EL (cell line): Measurements from ENCODE around the gene SAPCD2.

Experiments used
- DNase-seq: peaks from one replicate; pipeline ENCODE4 v3.0.0-alpha.2; 2016

Gene SAPCD2

GRCh38 chr9:137080260-137081122, 10.1 kb upstream of the SAPCD2 start:
- no peak for DNase-seq

DNA sequence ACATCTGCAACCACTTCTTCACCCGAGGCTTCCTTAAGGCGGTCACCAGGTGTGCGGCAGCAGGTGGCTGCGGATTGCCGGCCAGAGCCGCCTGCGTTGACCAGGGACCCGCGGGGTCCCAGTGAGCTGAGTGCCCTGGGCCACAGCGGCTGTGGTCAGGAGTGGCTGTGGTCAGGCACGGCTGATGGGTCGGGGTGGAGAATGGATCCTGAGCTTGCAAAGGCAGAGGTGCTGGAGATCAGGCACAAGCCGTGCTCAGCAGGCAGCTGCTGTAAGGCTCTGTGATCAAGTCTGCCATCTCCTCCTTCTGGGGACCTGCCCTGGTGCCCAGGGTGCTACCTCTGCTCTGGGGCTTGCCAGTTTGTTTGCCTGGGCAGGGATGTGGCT, 9.0 kb upstream of the SAPCD2 start:
- no peak for DNase-seq

- no peak for DNase-seq
These were observed 8.5 kb upstream of the SAPCD2 start for GRCh38 chr9:137078701-137079400.

DNA sequence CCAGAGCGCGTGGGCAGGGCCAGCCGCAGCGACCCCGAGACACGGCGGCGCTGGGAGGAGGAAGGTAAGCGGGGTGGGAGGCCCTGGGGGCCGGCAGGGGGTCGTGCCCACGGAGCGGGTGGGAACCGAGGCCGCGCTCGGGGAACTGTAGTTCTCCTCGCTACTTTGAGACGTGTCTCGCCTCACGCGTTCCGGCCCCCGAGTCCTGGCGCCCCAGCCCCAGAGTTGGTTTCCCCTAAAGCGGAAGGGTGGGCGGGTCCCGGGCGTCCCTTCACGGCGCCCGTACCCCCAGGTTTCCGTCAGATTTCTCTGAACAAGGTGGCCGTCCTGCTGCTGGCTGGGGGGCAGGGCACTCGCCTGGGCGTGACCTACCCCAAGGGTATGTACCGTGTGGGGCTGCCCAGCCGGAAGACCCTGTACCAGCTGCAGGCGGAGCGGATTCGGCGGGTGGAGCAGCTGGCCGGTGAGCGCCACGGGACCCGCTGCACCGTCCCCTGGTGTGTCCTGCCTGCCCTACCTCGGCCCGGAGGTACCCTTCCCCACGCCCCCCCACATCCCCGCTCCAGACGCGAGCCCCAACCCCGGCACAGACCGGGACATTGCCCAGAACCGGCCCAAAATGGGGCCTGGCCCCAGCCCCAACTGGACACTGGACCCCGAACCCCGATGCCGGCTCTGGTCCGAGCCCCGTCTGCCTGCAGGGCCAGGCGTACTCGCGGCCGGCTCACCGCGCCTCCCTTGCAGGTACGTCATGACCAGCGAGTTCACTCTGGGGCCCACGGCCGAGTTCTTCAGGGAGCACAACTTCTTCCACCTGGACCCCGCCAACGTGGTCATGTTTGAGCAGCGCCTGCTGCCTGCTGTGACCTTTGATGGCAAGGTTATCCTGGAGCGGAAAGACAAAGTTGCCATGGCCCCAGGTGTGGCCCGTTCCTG, 7.7 kb upstream of the SAPCD2 start:
- peak; percentile 34 for DNase-seq

GRCh38 chr9:137077010-137077747, 6.8 kb upstream of the SAPCD2 start, which contains the start of gene UAP1L1:
TSS of gene UAP1L1 (plus strand) at chr9:137077517. CDS start at chr9:137077533, 16 bp downstream.
- peak; percentile 66 for DNase-seq

DNA sequence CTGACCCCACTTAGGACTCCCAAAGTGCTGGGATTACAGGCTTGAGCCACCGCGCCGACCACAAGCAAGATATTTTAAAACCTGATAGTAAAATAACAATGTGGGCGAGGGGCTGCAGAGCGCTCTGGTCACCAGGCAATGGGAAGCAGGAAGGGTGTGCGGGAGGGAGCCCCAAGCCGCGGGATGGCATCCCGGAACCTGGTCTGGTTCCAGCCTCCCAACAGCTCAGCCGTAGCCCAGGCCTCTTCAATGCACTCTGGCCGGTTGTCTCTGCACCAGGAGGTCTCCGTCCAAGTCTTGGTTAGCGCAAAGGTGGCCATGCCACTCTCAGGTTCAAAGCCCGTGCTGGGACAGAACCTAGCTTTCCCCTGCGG, 6.3 kb upstream of the SAPCD2 start:
- DNase-seq = no peak

GRCh38 chr9:137075275-137075775, 5.0 kb upstream of the SAPCD2 start:
- DNase-seq = no peak

DNA sequence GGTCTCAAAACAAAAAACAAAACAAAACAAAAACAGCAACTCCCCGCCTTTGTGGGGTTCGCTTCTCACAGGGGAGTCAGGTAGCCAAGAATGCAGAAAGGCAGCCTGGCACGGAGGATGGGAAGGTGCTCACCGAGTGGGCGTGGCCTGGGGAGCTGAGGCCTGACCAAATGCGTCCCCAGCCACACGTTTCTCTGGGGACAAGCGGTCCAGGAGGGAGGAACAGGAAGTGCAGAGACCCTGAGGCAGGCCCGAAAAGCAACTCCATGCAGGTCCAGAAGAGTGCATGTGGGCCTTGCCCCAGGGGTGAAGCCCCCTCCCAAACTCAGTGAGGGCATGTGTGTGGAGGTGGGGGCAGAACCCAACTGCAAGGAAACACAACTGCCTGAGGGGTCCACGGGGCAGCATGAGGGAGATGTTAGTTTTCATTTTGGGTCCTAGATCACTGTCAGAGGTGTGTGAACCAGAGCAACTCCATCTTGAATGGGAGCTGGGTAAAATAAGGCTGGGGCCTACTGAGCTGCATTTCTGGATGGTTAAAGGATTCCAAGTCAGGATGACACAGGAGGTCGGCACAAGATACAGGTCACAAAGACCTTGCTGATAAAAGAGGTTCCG, 4.4 kb upstream of the SAPCD2 start:
- DNase-seq = no peak

DNA sequence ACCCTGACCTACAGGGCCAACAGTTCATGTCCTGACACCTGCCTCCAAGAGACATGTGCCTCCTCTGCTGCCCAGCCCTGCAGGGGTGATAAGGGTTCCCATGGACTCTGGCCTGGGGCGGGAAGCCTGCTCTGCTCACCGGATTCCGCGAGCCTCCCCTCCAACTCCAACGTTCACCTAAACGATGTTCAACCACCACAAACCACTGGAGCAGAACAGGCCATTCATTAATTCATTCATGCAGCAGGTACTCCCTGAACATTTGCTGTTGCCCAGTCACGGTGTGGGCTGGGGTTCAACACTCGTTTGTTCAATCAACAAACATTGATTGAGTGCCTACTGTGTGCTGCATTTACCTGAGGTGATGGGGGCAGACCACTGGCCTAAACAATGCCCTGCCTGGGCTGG, 3.6 kb upstream of the SAPCD2 start:
- DNase-seq = no peak

DNA sequence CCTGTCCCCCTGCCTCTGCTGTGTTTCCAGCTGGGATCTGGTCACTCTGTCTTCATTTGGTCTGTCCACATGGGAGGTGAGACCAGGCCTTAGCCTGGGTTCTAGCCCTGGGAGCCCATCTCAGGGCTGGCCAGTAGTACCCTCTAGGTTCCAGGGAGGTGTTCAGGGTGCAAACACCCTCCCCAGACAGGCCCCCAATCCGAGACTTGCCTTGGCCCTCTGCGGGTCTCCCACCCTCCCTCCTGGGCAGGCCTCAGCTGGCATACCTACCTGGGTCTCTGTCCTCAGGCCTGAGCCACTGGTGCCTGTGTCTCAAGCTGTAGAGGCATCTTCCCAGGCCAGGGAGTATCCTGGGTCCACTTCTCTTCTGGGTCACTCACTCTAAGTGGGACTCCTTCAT, 925 bp upstream of the SAPCD2 start:
- DNase-seq = no peak

DNA sequence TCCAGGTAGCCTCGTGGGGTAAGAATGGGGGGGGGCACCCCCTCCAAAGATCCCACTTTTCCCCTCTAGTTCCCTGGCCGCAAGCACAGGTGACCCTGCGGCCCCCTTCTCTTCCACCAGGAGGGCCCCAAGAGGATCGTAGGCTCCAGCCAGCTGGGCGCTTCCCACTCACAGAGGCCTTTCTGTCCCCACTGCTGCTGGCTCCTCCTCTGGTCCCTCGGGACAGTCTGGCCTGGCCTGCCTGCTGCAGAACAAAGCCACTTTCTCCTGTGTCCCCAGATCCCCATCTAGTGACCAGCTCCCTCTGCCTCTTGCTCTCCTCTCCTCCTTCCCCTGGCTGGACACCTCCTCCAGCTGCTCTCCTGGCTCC, 534 bp upstream of the SAPCD2 start:
- no peak for DNase-seq

DNA sequence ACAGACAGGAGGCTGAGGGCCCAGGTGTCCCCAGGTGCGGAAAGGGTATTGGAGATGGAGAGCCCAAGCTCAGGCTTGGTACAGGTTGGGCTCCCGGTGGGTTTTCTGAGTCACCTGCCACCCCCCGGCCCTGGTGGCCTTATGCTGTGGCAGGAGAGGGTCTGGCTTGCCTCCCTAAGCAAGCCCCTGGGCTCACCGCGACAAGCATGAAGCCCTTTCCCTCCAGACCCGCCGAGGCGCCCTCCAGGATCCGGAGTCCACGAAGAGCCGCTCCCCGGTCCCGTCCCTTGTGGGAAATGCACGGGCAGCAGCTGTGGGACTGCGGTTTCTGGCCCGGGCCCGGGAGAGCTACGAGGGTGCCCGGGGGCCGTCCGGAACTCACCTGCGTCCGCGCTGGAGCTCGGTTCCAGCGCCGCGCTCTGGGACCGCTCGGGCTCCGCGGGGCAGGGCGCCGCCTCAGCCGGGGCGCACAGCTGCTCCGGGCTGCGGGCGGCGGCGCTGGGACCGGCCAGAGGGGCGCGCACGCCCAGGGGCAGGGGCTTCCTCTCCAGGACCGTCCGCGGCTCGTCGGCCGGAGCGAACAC, 757 bp downstream of the SAPCD2 start:
- DNase-seq = no peak

DNA sequence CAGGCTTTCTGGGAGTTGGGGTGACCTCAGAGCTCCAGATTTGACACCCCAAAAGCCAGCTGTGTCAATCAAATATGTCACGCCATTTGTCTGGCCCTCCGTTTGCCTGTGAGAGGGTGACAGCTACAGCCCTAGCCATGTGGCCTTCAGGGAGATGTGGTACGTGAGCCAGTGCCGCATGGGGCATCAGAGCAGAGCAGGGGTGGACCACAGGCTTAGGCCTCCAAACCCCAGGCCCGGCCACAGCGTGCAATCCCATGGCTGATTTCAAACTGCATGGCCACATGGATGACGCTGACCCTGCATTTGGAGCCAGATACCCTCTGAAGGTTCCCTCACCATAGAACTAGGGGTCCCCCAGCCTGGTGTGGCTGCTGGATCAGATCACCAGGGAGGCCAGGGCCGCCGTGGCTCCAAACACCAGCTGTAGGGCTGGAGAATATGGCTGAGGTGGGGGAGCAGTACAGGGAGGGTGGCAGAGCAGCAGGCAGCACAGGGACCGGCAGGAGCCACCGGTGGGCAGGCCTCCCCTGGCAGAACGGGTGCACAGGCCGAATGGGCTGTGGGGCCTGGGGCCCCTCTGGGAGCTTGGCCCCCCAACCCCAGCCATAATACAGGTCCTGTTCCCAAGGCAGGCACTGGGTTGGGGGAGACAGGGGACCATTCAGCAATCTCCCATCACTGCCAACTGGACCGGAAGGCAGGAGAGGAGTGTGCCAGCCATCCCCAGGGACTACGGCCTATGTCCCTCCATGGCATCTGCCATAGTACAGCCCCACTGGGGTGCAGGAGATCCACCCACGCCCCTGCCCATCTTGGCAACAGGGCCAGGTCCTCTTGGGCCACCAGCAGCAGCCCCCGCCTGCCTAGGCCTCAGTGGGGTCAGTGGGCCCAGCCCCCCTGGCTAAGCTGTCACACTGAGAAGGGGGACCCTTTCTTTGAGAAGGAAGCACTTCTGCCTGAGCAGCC, 1.5 kb downstream of the SAPCD2 start:
- no peak for DNase-seq

DNA sequence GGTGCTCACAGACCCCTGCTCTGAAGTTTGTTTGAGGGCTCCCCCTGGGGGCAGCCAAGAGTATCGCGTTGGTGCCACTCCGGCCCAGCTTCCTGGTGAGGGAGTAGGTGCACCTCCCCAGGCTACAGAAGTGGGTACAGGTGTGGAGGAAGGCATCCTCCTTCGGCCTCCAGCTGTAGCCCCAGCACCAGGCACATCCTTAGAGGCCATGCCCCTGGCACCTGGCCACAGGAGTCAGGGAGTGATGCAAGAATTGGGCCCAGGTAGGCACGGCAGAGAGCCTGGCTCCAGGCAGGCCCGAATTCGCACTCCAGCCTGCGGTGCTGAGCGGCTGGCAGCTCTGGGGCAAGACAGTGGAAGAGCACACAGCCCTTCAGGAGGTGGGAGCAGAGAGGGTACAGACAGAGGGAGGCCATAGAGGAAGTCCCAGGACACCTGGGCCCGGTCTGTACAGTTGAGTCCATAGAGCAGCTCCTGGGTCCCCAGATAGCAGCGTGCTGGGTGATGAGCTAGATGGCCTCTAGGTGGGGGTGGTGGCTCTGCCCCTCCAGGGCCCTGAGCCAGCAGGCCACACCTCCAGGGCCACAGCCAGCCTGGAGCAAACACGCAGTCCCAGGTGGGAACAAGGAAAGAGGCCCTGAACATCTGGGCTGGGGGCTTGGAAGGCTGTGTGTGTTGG, 2.4 kb downstream of the SAPCD2 start:
- peak; percentile 75 for DNase-seq

DNA sequence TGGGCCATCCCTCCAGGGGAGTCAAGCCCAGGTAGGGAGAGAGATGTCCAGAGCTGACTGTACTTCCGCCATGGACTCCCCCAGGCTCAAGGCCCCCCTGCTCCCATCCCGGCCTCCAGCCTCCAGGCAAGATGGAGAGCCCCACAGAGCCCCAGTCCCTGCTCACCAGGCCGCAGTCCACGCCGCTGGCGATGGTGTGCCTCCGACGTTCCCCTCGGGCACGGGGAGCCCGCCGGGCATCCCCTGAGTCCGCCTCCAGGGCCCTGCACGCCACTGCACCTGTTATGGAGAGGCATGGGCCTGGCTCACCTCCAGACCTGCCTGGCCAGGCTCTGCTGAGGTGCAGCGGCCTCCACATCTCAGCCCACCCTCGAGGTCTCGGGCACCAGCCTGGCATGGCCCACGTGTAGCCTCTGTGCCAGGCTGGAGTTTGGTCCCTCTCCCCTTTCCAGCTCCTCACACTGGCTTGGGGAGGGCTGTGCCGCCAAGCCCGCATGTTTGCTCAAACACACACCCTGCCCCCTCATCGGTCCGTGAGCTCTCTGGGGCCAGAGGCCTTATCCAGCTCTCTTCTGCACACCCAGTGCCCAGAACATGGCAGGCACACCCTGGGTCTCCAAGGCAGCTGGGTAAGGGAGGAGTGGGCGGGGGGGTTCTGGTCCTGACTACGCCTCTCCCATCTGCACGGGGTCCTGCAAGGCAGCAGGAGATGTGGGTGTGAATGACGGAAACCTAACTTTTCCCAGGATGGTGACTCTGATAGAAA, 4.1 kb downstream of the SAPCD2 start:
- DNase-seq = no peak

GRCh38 chr9:137065336-137065967, 4.9 kb downstream of the SAPCD2 start:
- no peak for DNase-seq

DNA sequence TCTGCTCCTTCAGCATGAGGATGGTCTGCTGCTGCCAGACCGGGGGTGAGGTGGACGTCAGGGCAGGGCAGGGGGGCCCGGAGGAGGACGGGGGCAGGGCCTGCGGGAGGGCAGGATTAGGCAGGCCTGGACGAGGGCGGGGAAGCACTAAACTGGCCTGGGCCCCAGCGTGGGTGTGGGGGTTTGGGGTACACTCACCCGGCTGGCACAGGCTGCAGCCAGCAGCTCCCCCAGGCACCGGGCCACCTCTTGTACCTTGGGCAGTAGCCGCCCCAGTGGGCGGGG, 5.5 kb downstream of the SAPCD2 start:
- DNase-seq = no peak
